Natural killer cell (primary cell): ENCODE data around the gene ARRB1. TPM values are rescaled to one million over a fixed set of nuclear protein-coding genes. Genes with fewer than 3 reads are reported as not detected.

Experiments used
- ATAC-seq, 3 donors: fragments of 150-1000 bp in 2 of 3; fragments of 200-7000 bp in 1 of 3; cut with Tn5 transposase; 1 replicate in 1 of 3; 2 replicates in 2 of 3; pipeline ENCODE4 v1.10.0; 2021; ENCODE audit warnings: mild to moderate bottlenecking in 2 of 3, moderate library complexity in 2 of 3
- DNase-seq, 2 donors: peaks; one replicate each; pipeline versions ENCODE4 v3.0.0 to v3.0.0-alpha.2; 2013 to 2021; ENCODE audit warnings: mixed read lengths in 1 of 2
- H3K27ac ChIP-seq: one replicate; pipeline ENCODE4 v1.5.1; 2013; ENCODE audit warnings: mild to moderate bottlenecking, low read length
- H3K27me3 ChIP-seq: one replicate; pipeline ENCODE4 v1.6.1; 2013; ENCODE audit warnings: low read length; ENCODE audit not compliant: control insufficient read depth, insufficient read depth
- H3K36me3 ChIP-seq: one replicate; pipeline ENCODE4 v1.6.1; 2013; ENCODE audit warnings: low read length; ENCODE audit not compliant: control insufficient read depth, insufficient read depth
- H3K4me1 ChIP-seq: one replicate; pipeline ENCODE4 v1.6.1; 2013; ENCODE audit warnings: low read length; ENCODE audit not compliant: control insufficient read depth, insufficient read depth
- H3K4me3 ChIP-seq: one replicate; pipeline ENCODE4 v1.5.1; 2013; ENCODE audit warnings: low read length
- H3K9me3 ChIP-seq: one replicate; pipeline ENCODE4 v1.6.1; 2013; ENCODE audit warnings: low read length; ENCODE audit not compliant: control insufficient read depth, insufficient read depth
- H3K27ac Mint-ChIP-seq, 2 donors: one replicate each; pipeline ENCODE4 v1.8.0; 2022; ENCODE audit warnings: mild to moderate bottlenecking in 2 of 2, mixed read lengths in 2 of 2, moderate library complexity in 1 of 2
- H3K27me3 Mint-ChIP-seq, 2 donors: one replicate each; pipeline ENCODE4 v1.8.0; 2022; ENCODE audit warnings: low read depth in 2 of 2, mixed read lengths in 2 of 2
- H3K36me3 Mint-ChIP-seq: one replicate; pipeline ENCODE4 v1.8.0; 2022; ENCODE audit warnings: mixed read lengths
- H3K4me1 Mint-ChIP-seq, 2 donors: one replicate each; pipeline ENCODE4 v1.8.0; 2022; ENCODE audit warnings: mixed read lengths in 2 of 2
- H3K4me3 Mint-ChIP-seq: one replicate; pipeline ENCODE4 v1.8.0; 2022; ENCODE audit warnings: mild to moderate bottlenecking, moderate library complexity, mixed read lengths
- H3K9me3 Mint-ChIP-seq, 2 donors: one replicate each; pipeline ENCODE4 v1.8.0; 2022; ENCODE audit warnings: mixed read lengths in 2 of 2
- WGBS: methylation state at CpG from one replicate; pipeline ENCODE4 v1.1.7; 2013; ENCODE audit warnings: missing lambda C conversion rate; ENCODE audit not compliant: insufficient coverage; 5-methylcytosine and 5-hydroxymethylcytosine counted together
- intact Hi-C: fragments of 100-400 bp; cut with micrococcal nuclease; formaldehyde crosslinking; loops from one replicate; pipeline ENCODE4 v1.14.2; 2022
- total RNA-seq, 4 donors: library from RNA; stranded (reverse); fragments of 120-200 nt in 1 of 4; gene quantifications; one replicate each; pipeline versions ENCODE4 v1.2.3 to v1.2.4, GENCODE V29; 2013 to 2022
- TF ChIP-seq, protein P1 (sequence below): fragments of 200-600 bp; IDR thresholded peaks from one replicate; pipeline ENCODE4 v1.8.0; 2022; ENCODE audit warnings: antibody characterized with exemption

The ARRB1 gene
- total RNA-seq, 3 donors from 2014 or later (not counting 1 experiment from before 2014, with no cell fraction given) = 128 to 200 (median 174) TPM

DNA sequence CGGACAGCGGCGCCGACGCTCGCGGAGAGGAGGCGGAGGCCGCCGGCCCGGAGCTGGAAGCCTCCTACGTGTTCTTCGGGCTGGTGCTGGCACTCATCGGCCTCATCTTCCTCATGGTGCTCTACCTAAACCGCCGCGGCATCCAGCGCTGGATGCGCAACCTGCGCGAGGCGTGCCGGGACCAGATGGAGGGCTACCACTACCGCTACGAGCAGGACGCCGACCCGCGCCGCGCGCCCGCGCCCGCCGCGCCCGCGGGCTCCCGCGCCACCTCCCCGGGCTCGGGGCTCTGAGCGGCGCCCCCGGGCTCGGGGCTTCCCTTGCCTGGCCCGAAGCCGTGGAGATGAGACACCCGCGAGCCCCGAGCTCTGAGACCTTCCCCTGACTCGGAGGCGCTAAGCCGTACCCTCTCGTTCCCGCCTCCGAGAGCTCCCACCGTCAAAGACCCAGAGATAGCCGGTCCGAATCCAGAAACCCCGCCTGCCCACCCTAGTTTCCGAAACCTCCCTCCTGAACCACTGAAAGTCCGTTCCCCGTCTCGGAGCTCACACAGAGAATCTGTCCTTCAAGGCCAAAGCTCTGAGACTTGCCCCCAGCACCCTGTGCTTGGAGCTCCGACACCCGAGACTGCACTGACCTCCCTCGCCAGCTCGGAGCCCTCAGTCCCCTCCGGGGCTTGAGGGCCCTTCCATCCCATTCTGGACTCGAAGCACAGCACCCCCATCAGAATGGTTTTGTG is 109.4 kb downstream of the ARRB1 start:
- Histone ChIP-seq H3K4me3 (no peak overlapping the region), H3K9me3 (no peaks in the 10 kb centered on the region), H3K27ac (no peak overlapping the region), H3K36me3 (no peaks in the 10 kb centered on the region), H3K4me1 (peaks cover 15% of the 10 kb centered on the region), H3K27me3 (peaks cover 18% of the 10 kb centered on the region)
- DNase-seq (no peak), ATAC-seq (peak; percentile 28 to 35 (median 30))
- Mint-ChIP-seq H3K27ac (peak overlapping the region in 1 of 2 donors; percentile 29), H3K9me3 (no peaks in the 10 kb centered on the region), H3K36me3 (no peaks in the 10 kb centered on the region), H3K4me3 (peak overlapping the region; percentile 80), H3K4me1 (peaks cover 0 to 9% of the 10 kb centered on the region in 2 donors), H3K27me3 (peaks cover 25 to 44% of the 10 kb centered on the region in 2 donors)
- TF ChIP-seq, protein P1, sequence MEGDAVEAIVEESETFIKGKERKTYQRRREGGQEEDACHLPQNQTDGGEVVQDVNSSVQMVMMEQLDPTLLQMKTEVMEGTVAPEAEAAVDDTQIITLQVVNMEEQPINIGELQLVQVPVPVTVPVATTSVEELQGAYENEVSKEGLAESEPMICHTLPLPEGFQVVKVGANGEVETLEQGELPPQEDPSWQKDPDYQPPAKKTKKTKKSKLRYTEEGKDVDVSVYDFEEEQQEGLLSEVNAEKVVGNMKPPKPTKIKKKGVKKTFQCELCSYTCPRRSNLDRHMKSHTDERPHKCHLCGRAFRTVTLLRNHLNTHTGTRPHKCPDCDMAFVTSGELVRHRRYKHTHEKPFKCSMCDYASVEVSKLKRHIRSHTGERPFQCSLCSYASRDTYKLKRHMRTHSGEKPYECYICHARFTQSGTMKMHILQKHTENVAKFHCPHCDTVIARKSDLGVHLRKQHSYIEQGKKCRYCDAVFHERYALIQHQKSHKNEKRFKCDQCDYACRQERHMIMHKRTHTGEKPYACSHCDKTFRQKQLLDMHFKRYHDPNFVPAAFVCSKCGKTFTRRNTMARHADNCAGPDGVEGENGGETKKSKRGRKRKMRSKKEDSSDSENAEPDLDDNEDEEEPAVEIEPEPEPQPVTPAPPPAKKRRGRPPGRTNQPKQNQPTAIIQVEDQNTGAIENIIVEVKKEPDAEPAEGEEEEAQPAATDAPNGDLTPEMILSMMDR = no peak
- intact Hi-C loops = no loop called here
- WGBS = 9% methylated on average over 72 of the region's 72 CpGs

GRCh38 chr11:75241036-75241905 is 110.2 kb downstream of the ARRB1 start:
- Mint-ChIP-seq H3K4me3 (peak overlapping the region; percentile 80), H3K4me1 (peaks cover 0 to 9% of the 10 kb centered on the region in 2 donors), H3K27ac (peak overlapping the region in 1 of 2 donors; percentile 29), H3K36me3 (no peaks in the 10 kb centered on the region), H3K9me3 (no peaks in the 10 kb centered on the region), H3K27me3 (peaks cover 30 to 47% of the 10 kb centered on the region in 2 donors)
- H3K36me3 ChIP-seq = no peaks in the 10 kb centered on the region
- peaks cover 15% of the 10 kb centered on the region for H3K4me1 ChIP-seq
- 1% methylated on average over 140 of the region's 140 CpGs for WGBS
- intact Hi-C loops = no loop called here
- TF ChIP-seq, protein P1 = peak; percentile 87
- no peaks in the 10 kb centered on the region for H3K9me3 ChIP-seq
- H3K27me3 ChIP-seq = peaks cover 18% of the 10 kb centered on the region
- H3K27ac ChIP-seq = no peak overlapping the region
- no peak overlapping the region for H3K4me3 ChIP-seq
- DNase-seq (peak; percentile 90 to 93), ATAC-seq (peak; percentile 94 to 97 (median 94))

- H3K9me3 ChIP-seq = no peaks in the 10 kb centered on the region
- Mint-ChIP-seq H3K36me3 (no peaks in the 10 kb centered on the region), H3K9me3 (no peaks in the 10 kb centered on the region), H3K27ac (peak within 1 kb of the TSS in 1 of 2 donors; percentile 29), H3K4me1 (peaks cover 0 to 9% of the 10 kb centered on the region in 2 donors), H3K4me3 (peak within 1 kb of the TSS; percentile 81), H3K27me3 (peaks cover 30 to 42% of the 10 kb centered on the region in 2 donors)
- 3% methylated on average over 57 of the region's 58 CpGs for WGBS
- peaks cover 18% of the 10 kb centered on the region for H3K27me3 ChIP-seq
- TF ChIP-seq, protein P1 = no peak
- H3K36me3 ChIP-seq = no peaks in the 10 kb centered on the region
- intact Hi-C loops = no loop called here
- H3K27ac ChIP-seq = no peak within 1 kb of the TSS
- no peak within 1 kb of the TSS for H3K4me3 ChIP-seq
- peak in 1 of 2 donors; percentile 26 for DNase-seq
- H3K4me1 ChIP-seq = peaks cover 15% of the 10 kb centered on the region
- no peak for ATAC-seq
These were observed 111.0 kb downstream of the ARRB1 start, which contains the start of gene TPBGL for GRCh38 chr11:75240311-75241035. TPBGL (plus strand) TSS chr11:75240774; CDS start chr11:75241050, 276 bp downstream.
